ENCODE measurements around the gene TMEM131.

DNA sequence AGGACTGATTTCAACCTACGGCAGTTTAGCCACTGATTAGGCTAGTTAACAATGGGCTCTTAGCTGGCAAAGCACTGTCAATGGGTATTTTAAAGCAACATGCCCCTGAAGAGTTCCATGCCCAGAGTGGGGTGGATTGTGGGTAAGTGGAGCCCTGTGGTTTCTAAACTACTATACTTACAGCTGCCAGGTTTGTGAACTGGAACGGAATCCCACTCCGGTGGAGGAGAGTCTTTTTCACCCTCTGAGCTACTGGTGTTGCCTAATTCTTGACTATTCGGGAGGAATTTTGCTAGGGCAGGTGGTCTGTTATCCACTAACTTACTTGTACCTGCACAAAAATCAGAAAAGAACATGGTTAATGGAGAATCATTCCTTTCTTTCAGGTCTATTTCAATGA is 229.8 kb downstream of the TMEM131 start:
- TF ChIP-seq, protein P1, sequence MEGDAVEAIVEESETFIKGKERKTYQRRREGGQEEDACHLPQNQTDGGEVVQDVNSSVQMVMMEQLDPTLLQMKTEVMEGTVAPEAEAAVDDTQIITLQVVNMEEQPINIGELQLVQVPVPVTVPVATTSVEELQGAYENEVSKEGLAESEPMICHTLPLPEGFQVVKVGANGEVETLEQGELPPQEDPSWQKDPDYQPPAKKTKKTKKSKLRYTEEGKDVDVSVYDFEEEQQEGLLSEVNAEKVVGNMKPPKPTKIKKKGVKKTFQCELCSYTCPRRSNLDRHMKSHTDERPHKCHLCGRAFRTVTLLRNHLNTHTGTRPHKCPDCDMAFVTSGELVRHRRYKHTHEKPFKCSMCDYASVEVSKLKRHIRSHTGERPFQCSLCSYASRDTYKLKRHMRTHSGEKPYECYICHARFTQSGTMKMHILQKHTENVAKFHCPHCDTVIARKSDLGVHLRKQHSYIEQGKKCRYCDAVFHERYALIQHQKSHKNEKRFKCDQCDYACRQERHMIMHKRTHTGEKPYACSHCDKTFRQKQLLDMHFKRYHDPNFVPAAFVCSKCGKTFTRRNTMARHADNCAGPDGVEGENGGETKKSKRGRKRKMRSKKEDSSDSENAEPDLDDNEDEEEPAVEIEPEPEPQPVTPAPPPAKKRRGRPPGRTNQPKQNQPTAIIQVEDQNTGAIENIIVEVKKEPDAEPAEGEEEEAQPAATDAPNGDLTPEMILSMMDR (IDR thresholded peaks at IDR 0.05) = no peak
- no peak for TF ChIP-seq POLR2A (IDR thresholded peaks at IDR 0.05)

Data from testis (tissue), 2 donors.